Astrocyte (in vitro differentiated cells and primary cell): ENCODE results near the gene INTS6. TPM values are rescaled to one million over a fixed set of nuclear protein-coding genes. Genes with fewer than 3 reads are reported as not detected.

Source experiments
- DNase-seq: peaks from one replicate; pipeline ENCODE4 v3.0.0-alpha.2; 2010; ENCODE audit warnings: low read depth
- FAIRE-seq: peaks from 2 replicates; lab custom pipeline; 2011; peaks lifted over from hg19 to GRCh38; lab: Jason Lieb, UNC
- H2AFZ ChIP-seq: 2 replicates; pipeline ENCODE4 v1.6.0; 2012; ENCODE audit warnings: low read depth, low read length, inconsistent platforms
- H3K27ac ChIP-seq: 2 replicates; pipeline ENCODE4 v1.5.1; 2011; ENCODE audit warnings: low read depth, low read length, inconsistent platforms
- H3K27me3 ChIP-seq: 2 replicates; pipeline ENCODE4 v1.6.0; 2011; ENCODE audit warnings: low read length, inconsistent platforms; ENCODE audit not compliant: insufficient read depth
- H3K36me3 ChIP-seq: 2 replicates; pipeline ENCODE4 v1.5.1; 2011; ENCODE audit warnings: low read length, inconsistent platforms; ENCODE audit not compliant: insufficient read depth
- H3K4me1 ChIP-seq: 2 replicates; pipeline ENCODE4 v1.5.1; 2011; ENCODE audit warnings: low read length, inconsistent platforms; ENCODE audit not compliant: insufficient read depth
- H3K4me2 ChIP-seq: 2 replicates; pipeline ENCODE4 v1.6.0; 2012; ENCODE audit warnings: low read length, inconsistent platforms
- H3K4me3 ChIP-seq: 2 replicates; pipeline ENCODE4 v1.5.1; 2011; ENCODE audit warnings: low read depth, mild to moderate bottlenecking, low read length, inconsistent platforms; ENCODE audit not compliant: insufficient read depth
- H3K79me2 ChIP-seq: 2 replicates; pipeline ENCODE4 v1.6.0; 2012; ENCODE audit warnings: mild to moderate bottlenecking, low read length, inconsistent platforms; ENCODE audit not compliant: insufficient read depth
- H3K9ac ChIP-seq: 2 replicates; pipeline ENCODE4 v1.6.0; 2012; ENCODE audit warnings: mild to moderate bottlenecking, low read length, inconsistent platforms
- H3K9me3 ChIP-seq: 2 replicates; pipeline ENCODE4 v1.5.1; 2012; ENCODE audit warnings: low read depth, mild to moderate bottlenecking, low read length, inconsistent platforms; ENCODE audit not compliant: insufficient read depth
- H4K20me1 ChIP-seq: 2 replicates; pipeline ENCODE4 v1.6.0; 2012; ENCODE audit warnings: low read length, inconsistent platforms; ENCODE audit not compliant: insufficient read depth
- H3K27ac Mint-ChIP-seq: one replicate; pipeline ENCODE4 v1.8.0; 2021; ENCODE audit warnings: mild to moderate bottlenecking, mixed read lengths; ENCODE audit not compliant: unreplicated experiment
- H3K27me3 Mint-ChIP-seq: one replicate; pipeline ENCODE4 v1.8.0; 2021; ENCODE audit warnings: low read depth, mixed read lengths; ENCODE audit not compliant: unreplicated experiment
- H3K36me3 Mint-ChIP-seq: one replicate; pipeline ENCODE4 v1.8.0; 2021; ENCODE audit warnings: low read depth, mixed read lengths; ENCODE audit not compliant: unreplicated experiment
- H3K4me1 Mint-ChIP-seq: one replicate; pipeline ENCODE4 v1.8.0; 2021; ENCODE audit warnings: low read depth, mixed read lengths; ENCODE audit not compliant: unreplicated experiment
- H3K4me3 Mint-ChIP-seq: one replicate; pipeline ENCODE4 v1.8.0; 2021; ENCODE audit warnings: mild to moderate bottlenecking, moderate library complexity, mixed read lengths; ENCODE audit not compliant: unreplicated experiment
- H3K9me3 Mint-ChIP-seq: one replicate; pipeline ENCODE4 v1.8.0; 2021; ENCODE audit warnings: mild to moderate bottlenecking, mixed read lengths; ENCODE audit not compliant: unreplicated experiment
- EZH2 ChIP-seq: IDR thresholded peaks from 2 replicates; pipeline ENCODE4 v1.6.1; 2012; ENCODE audit warnings: mild to moderate bottlenecking, low read length, inconsistent platforms; ENCODE audit not compliant: insufficient read depth
- total RNA-seq: library from RNA; stranded (reverse); gene quantifications from 2 replicates; pipeline ENCODE4 v1.2.1, GENCODE V29; 2021
- TF ChIP-seq, protein P1 (sequence below): IDR thresholded peaks from 2 replicates; pipeline ENCODE4 v1.5.1; 2011; ENCODE audit warnings: low read depth, mild to moderate bottlenecking, inconsistent platforms, low read length, moderate library complexity; ENCODE audit not compliant: insufficient read depth

INTS6 gene
- total RNA-seq, 1 donor from 2014 or later = 47.6 TPM

DNA sequence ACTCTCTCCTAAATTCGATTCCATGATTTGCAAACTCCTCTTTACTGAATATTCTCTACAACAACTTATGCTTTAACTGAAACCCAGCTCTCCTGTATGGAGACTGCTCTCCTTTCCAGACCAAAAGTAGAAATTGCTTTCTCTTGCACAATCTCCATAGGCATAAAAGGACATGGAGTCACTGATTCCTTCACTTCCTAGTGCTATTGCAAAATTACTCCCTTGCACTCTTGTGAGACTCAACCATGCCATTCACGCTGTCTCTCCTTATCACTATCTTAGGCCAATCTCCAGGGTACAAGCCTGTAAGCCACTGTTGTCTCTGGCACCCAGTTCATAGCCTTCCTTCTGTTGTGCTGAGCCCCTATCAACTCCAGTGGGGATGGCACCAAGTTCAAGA, 82.7 kb downstream of the INTS6 start:
- Histone ChIP-seq H2AFZ (no peak overlapping the region), H3K27ac (no peak overlapping the region), H3K4me3 (no peak overlapping the region), H3K79me2 (peaks cover 5% of the 10 kb centered on the region), H4K20me1 (peaks cover 34% of the 10 kb centered on the region), H3K4me1 (no peaks in the 10 kb centered on the region), H3K9me3 (no peaks in the 10 kb centered on the region), H3K27me3 (no peaks in the 10 kb centered on the region), H3K9ac (no peak overlapping the region), H3K4me2 (no peak overlapping the region), H3K36me3 (peaks cover 49% of the 10 kb centered on the region)
- peaks cover 12% of the 10 kb centered on the region for H3K36me3 Mint-ChIP-seq
- DNase-seq (no peak), FAIRE-seq (peak; percentile 41)
- no peak overlapping the region for H3K4me3 Mint-ChIP-seq
- H3K4me1 Mint-ChIP-seq = peaks cover 10% of the 10 kb centered on the region
- no peak for TF ChIP-seq EZH2
- TF ChIP-seq, protein P1, sequence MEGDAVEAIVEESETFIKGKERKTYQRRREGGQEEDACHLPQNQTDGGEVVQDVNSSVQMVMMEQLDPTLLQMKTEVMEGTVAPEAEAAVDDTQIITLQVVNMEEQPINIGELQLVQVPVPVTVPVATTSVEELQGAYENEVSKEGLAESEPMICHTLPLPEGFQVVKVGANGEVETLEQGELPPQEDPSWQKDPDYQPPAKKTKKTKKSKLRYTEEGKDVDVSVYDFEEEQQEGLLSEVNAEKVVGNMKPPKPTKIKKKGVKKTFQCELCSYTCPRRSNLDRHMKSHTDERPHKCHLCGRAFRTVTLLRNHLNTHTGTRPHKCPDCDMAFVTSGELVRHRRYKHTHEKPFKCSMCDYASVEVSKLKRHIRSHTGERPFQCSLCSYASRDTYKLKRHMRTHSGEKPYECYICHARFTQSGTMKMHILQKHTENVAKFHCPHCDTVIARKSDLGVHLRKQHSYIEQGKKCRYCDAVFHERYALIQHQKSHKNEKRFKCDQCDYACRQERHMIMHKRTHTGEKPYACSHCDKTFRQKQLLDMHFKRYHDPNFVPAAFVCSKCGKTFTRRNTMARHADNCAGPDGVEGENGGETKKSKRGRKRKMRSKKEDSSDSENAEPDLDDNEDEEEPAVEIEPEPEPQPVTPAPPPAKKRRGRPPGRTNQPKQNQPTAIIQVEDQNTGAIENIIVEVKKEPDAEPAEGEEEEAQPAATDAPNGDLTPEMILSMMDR = no peak
- no peaks in the 10 kb centered on the region for H3K9me3 Mint-ChIP-seq
- H3K27ac Mint-ChIP-seq = peak overlapping the region; percentile 27
- no peaks in the 10 kb centered on the region for H3K27me3 Mint-ChIP-seq

DNA sequence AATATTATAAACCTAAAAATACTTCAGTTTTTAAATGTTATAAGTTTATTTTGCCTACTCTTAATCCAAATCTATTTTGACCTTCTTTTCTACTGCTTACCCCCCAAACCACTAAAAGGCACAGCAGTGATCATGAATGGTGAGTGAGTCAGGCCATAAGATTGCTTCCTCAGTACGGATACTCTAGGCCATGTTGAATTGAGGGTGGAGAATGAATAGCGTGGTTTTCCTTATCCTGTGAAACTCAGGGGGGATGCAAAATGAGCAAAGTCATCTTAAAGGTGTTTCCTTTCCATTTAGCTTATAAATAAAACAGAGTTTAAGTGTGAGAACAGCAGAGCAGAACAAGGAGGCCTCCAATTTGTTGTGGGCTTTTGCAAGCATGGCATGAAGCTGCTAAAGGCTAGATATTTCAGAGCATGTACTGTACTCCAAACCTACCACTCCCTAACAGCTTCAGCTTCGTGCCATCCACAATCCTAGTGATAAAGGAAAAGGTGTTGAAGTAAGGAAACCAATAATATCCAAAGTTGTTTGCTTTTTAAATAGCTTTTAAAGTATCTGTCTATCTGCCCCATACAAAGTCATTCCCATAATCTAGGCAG, 88.3 kb downstream of the INTS6 start:
- FAIRE-seq = peak; percentile 81
- Histone ChIP-seq H3K27me3 (no peaks in the 10 kb centered on the region), H2AFZ (no peak overlapping the region), H4K20me1 (peaks cover under 1% of the 10 kb centered on the region), H3K4me1 (peaks cover 7% of the 10 kb centered on the region), H3K36me3 (peaks cover 32% of the 10 kb centered on the region), H3K79me2 (no peaks in the 10 kb centered on the region), H3K9me3 (no peaks in the 10 kb centered on the region), H3K27ac (peak overlapping the region; percentile 64), H3K9ac (no peak overlapping the region), H3K4me3 (no peak overlapping the region), H3K4me2 (peak overlapping the region; percentile 56)
- no peak overlapping the region for H3K4me3 Mint-ChIP-seq
- peak overlapping the region; percentile 89 for H3K27ac Mint-ChIP-seq
- H3K27me3 Mint-ChIP-seq = no peaks in the 10 kb centered on the region
- no peak for TF ChIP-seq EZH2
- TF ChIP-seq, protein P1 = no peak
- H3K36me3 Mint-ChIP-seq = peaks cover 26% of the 10 kb centered on the region
- H3K4me1 Mint-ChIP-seq = peaks cover 39% of the 10 kb centered on the region
- DNase-seq = peak; percentile 87
- no peaks in the 10 kb centered on the region for H3K9me3 Mint-ChIP-seq

DNA sequence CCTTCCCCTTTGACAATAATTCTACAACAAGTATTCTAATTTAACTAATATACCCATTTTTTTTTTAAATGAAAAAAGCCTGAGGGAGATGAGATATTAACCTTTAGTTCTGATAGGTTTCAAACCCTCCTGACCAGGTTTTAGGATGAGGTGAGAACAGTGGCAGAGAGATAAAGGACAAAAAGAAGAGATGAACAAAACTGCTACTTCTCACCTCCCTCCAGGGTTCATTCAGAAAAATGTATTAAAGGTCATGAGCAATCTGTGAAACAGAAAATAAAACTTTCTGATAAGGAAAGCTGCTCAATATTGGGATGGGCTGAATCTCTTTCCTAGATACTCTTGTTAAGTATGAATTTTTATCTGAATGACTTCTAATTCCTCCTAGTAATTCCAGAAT, 89.2 kb downstream of the INTS6 start:
- peak overlapping the region; percentile 26 for H3K27ac Mint-ChIP-seq
- Histone ChIP-seq H3K4me2 (no peak overlapping the region), H2AFZ (no peak overlapping the region), H3K27me3 (no peaks in the 10 kb centered on the region), H4K20me1 (no peaks in the 10 kb centered on the region), H3K4me3 (no peak overlapping the region), H3K79me2 (no peaks in the 10 kb centered on the region), H3K9ac (no peak overlapping the region), H3K4me1 (peaks cover 7% of the 10 kb centered on the region), H3K27ac (no peak overlapping the region), H3K36me3 (peaks cover 28% of the 10 kb centered on the region), H3K9me3 (no peaks in the 10 kb centered on the region)
- H3K4me1 Mint-ChIP-seq = peaks cover 39% of the 10 kb centered on the region
- FAIRE-seq (no peak), DNase-seq (no peak)
- peaks cover 20% of the 10 kb centered on the region for H3K36me3 Mint-ChIP-seq
- no peaks in the 10 kb centered on the region for H3K9me3 Mint-ChIP-seq
- H3K27me3 Mint-ChIP-seq = no peaks in the 10 kb centered on the region
- no peak overlapping the region for H3K4me3 Mint-ChIP-seq
- TF ChIP-seq EZH2 = no peak
- TF ChIP-seq, protein P1 = no peak
